Parathyroid adenoma (tissue), 2 donors: ENCODE data around the gene ESRRA.

Experiments used
- H2AFZ ChIP-seq: fragments of 300-600 bp; sonication (generic); one replicate; pipeline ENCODE4 v1.7.0; 2017; ENCODE audit warnings: antibody characterized with exemption, mild to moderate bottlenecking
- H3K27ac ChIP-seq: fragments of 300-600 bp; sonication (generic); one replicate; pipeline ENCODE4 v1.7.0; 2017
- H3K27me3 ChIP-seq: fragments of 300-600 bp; sonication (generic); one replicate; pipeline ENCODE4 v1.7.0; 2017; ENCODE audit warnings: low read length; ENCODE audit not compliant: control insufficient read depth, insufficient read depth
- H3K36me3 ChIP-seq: fragments of 300-600 bp; sonication (generic); one replicate; pipeline ENCODE4 v1.7.0; 2017; ENCODE audit warnings: low read length; ENCODE audit not compliant: control insufficient read depth, insufficient read depth
- H3K4me1 ChIP-seq: fragments of 300-600 bp; sonication (generic); one replicate; pipeline ENCODE4 v1.7.0; 2017; ENCODE audit warnings: control low read depth
- H3K4me2 ChIP-seq: fragments of 300-600 bp; sonication (generic); one replicate; pipeline ENCODE4 v1.7.0; 2017; ENCODE audit warnings: low read length
- H3K4me3 ChIP-seq: fragments of 300-600 bp; sonication (generic); one replicate; pipeline ENCODE4 v1.7.0; 2017; ENCODE audit warnings: low read depth, low read length
- H3K79me2 ChIP-seq: fragments of 300-600 bp; sonication (generic); one replicate; pipeline ENCODE4 v1.7.0; 2017; ENCODE audit warnings: control low read depth
- H3K9ac ChIP-seq: fragments of 300-600 bp; sonication (generic); one replicate; pipeline ENCODE4 v1.7.0; 2017; ENCODE audit warnings: mild to moderate bottlenecking
- H3K9me3 ChIP-seq: fragments of 300-600 bp; sonication (generic); one replicate; pipeline ENCODE4 v1.7.0; 2017; ENCODE audit warnings: low read length; ENCODE audit not compliant: control insufficient read depth
- CTCF ChIP-seq: fragments of 300-600 bp; sonication (generic); IDR thresholded peaks from one replicate; pipeline ENCODE4 v1.7.0; 2017; ENCODE audit warnings: antibody characterized with exemption, mild to moderate bottlenecking
- donor health status: primary hyperparathyroidism.

The ESRRA gene

DNA sequence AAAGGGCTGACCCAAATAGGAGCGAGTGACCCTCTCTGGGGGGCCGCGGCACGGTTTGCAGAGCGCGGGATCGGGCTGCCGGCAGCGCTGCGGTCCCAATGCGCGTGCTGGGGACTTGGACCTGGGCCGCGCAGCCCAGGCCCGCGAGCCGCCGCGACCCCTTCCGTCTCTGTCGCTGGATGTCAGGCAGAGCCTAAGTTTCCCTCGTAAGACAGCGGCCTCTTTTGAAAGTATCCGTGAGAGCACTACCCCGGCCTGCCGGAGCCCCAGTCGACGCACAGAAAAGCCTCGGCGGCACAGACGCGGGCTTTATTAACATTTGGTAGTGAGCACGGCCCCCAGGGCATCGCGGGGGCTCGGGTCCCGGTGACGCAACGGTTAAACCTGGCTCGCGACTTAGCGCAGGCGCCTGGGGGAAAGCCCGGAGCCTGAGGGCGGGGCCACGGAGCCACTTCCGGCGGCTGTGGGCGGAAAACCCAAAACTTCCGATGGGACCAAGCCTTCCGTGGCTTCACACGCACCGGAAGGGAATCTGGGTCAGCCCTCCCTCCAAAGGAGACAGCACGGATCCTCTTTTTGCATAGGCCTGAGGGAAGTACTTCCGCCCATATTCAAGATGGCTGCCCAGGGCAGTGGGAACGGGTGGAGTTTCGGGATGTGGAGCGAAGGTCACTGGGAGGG, 35.6 kb upstream of the ESRRA start:
- Histone ChIP-seq H3K4me3 (peak overlapping the region; percentile 90), H3K9ac (peak overlapping the region; percentile 42), H3K27me3 (no peaks in the 10 kb centered on the region), H3K9me3 (no peaks in the 10 kb centered on the region), H3K36me3 (no peaks in the 10 kb centered on the region), H3K27ac (peak overlapping the region; percentile 97), H3K4me2 (peak overlapping the region; percentile 93), H3K4me1 (peaks cover 10% of the 10 kb centered on the region), H2AFZ (peak overlapping the region; percentile 73), H3K79me2 (no peaks in the 10 kb centered on the region)
- no peak for TF ChIP-seq CTCF

GRCh38 chr11:64275031-64275800, 30.1 kb upstream of the ESRRA start:
- H3K9me3 ChIP-seq, result no peaks in the 10 kb centered on the region
- H3K4me2 ChIP-seq, result no peak overlapping the region
- no peak overlapping the region for H3K4me3 ChIP-seq
- no peak for TF ChIP-seq CTCF
- H3K79me2 ChIP-seq, result no peaks in the 10 kb centered on the region
- no peaks in the 10 kb centered on the region for H3K4me1 ChIP-seq
- no peak overlapping the region for H3K27ac ChIP-seq
- no peak overlapping the region for H2AFZ ChIP-seq
- no peaks in the 10 kb centered on the region for H3K36me3 ChIP-seq
- no peaks in the 10 kb centered on the region for H3K27me3 ChIP-seq
- H3K9ac ChIP-seq, result no peak overlapping the region

- no peaks in the 10 kb centered on the region for H3K27me3 ChIP-seq
- TF ChIP-seq CTCF, result no peak
- H2AFZ ChIP-seq, result no peak overlapping the region
- no peaks in the 10 kb centered on the region for H3K79me2 ChIP-seq
- no peak overlapping the region for H3K4me3 ChIP-seq
- no peaks in the 10 kb centered on the region for H3K4me1 ChIP-seq
- no peak overlapping the region for H3K9ac ChIP-seq
- no peaks in the 10 kb centered on the region for H3K9me3 ChIP-seq
- no peaks in the 10 kb centered on the region for H3K36me3 ChIP-seq
- H3K27ac ChIP-seq, result no peak overlapping the region
- H3K4me2 ChIP-seq, result no peak overlapping the region
Measured at GRCh38 chr11:64275841-64276240, 29.5 kb upstream of the ESRRA start.

- Histone ChIP-seq H3K4me3 (no peak overlapping the region), H3K4me2 (no peak overlapping the region), H2AFZ (no peak overlapping the region), H3K36me3 (no peaks in the 10 kb centered on the region), H3K79me2 (peaks cover 5% of the 10 kb centered on the region), H3K4me1 (no peaks in the 10 kb centered on the region), H3K27me3 (no peaks in the 10 kb centered on the region), H3K27ac (no peak overlapping the region), H3K9me3 (no peaks in the 10 kb centered on the region), H3K9ac (no peak overlapping the region)
- TF ChIP-seq CTCF, result no peak
Measured at GRCh38 chr11:64276653-64277431, 28.5 kb upstream of the ESRRA start.
